ENCODE results near the gene PRPF6.
A peak's percentile ranks its signal among the peaks of the same experiment; 100 is the strongest.

Gene PRPF6

GRCh38 chr20:64035933-64036345 lies 55.0 kb downstream of the PRPF6 start, which contains the start of gene C20orf204:
Gene C20orf204, plus strand, starts transcription at chr20:64036182. Its CDS starts 142 bp downstream, at chr20:64036324.
- DNase-seq (ENCODE audit: low spot score): no peak

- no peak for DNase-seq (ENCODE audit: low spot score)
These were observed 55.6 kb downstream of the PRPF6 start for GRCh38 chr20:64036346-64037198.

- DNase-seq (ENCODE audit: low spot score): no peak
These were observed 56.2 kb downstream of the PRPF6 start for GRCh38 chr20:64037199-64037497.

GRCh38 chr20:64037498-64038213 lies 56.7 kb downstream of the PRPF6 start:
- DNase-seq (ENCODE audit: low spot score): no peak

- no peak for DNase-seq (ENCODE audit: low spot score)
These were observed 57.3 kb downstream of the PRPF6 start for GRCh38 chr20:64038224-64038564.

- peak; percentile 75 for DNase-seq (ENCODE audit: low spot score)
These were observed 57.8 kb downstream of the PRPF6 start for GRCh38 chr20:64038565-64039292.

- DNase-seq (ENCODE audit: low spot score): no peak
These were observed 58.6 kb downstream of the PRPF6 start for GRCh38 chr20:64039293-64040160.

- DNase-seq (ENCODE audit: low spot score): no peak
These were observed 59.5 kb downstream of the PRPF6 start for GRCh38 chr20:64040231-64041039.

- no peak for DNase-seq (ENCODE audit: low spot score)
These were observed 60.3 kb downstream of the PRPF6 start for GRCh38 chr20:64041040-64041780.

- DNase-seq (ENCODE audit: low spot score): no peak
These were observed 60.8 kb downstream of the PRPF6 start for GRCh38 chr20:64041781-64042053.

- DNase-seq (ENCODE audit: low spot score): no peak
These were observed 61.3 kb downstream of the PRPF6 start for GRCh38 chr20:64042054-64042781.

- DNase-seq (ENCODE audit: low spot score): no peak
These were observed 62.8 kb downstream of the PRPF6 start for GRCh38 chr20:64043768-64044167.

- DNase-seq (ENCODE audit: low spot score): no peak
These were observed 63.7 kb downstream of the PRPF6 start for GRCh38 chr20:64044484-64045247.

GRCh38 chr20:64045346-64046011 lies 64.5 kb downstream of the PRPF6 start:
- no peak for DNase-seq (ENCODE audit: low spot score)

- DNase-seq (ENCODE audit: low spot score): no peak
These were observed 66.1 kb downstream of the PRPF6 start for GRCh38 chr20:64047046-64047389.

GRCh38 chr20:64047968-64048401 lies 67.1 kb downstream of the PRPF6 start:
- no peak for DNase-seq (ENCODE audit: low spot score)

- no peak for DNase-seq (ENCODE audit: low spot score)
These were observed 67.6 kb downstream of the PRPF6 start for GRCh38 chr20:64048402-64049044.

All from CD4-positive, alpha-beta T cell treated with Interleukin-2 at 100 ng/mL for 4 hours (primary cell).